Measurements from ENCODE around the gene STIP1.

- TF ChIP-seq EP300 (IDR thresholded peaks at IDR 0.05) (no peak), CTCF (IDR thresholded peaks at IDR 0.05) (no peak)
Measured at GRCh38 chr11:64150481-64151239, 35.3 kb upstream of the STIP1 start.

All from tibial nerve (tissue), 4 donors.